ENCODE results near the gene DHX57.

GRCh38 chr2:38856165-38856564, 19.6 kb downstream of the DHX57 start:
- no peak for TF ChIP-seq POLR2A (IDR thresholded peaks at IDR 0.05; ENCODE audit: low read depth, low read length)
- no peak for TF ChIP-seq POU2F2 (IDR thresholded peaks at IDR 0.05; ENCODE audit: low read depth, low read length)
- no peak for TF ChIP-seq POLR2AphosphoS5 (IDR thresholded peaks at IDR 0.05; ENCODE audit: low read depth, low read length)
